ENCODE measurements around the gene DAZAP1.

The DAZAP1 gene

DNA sequence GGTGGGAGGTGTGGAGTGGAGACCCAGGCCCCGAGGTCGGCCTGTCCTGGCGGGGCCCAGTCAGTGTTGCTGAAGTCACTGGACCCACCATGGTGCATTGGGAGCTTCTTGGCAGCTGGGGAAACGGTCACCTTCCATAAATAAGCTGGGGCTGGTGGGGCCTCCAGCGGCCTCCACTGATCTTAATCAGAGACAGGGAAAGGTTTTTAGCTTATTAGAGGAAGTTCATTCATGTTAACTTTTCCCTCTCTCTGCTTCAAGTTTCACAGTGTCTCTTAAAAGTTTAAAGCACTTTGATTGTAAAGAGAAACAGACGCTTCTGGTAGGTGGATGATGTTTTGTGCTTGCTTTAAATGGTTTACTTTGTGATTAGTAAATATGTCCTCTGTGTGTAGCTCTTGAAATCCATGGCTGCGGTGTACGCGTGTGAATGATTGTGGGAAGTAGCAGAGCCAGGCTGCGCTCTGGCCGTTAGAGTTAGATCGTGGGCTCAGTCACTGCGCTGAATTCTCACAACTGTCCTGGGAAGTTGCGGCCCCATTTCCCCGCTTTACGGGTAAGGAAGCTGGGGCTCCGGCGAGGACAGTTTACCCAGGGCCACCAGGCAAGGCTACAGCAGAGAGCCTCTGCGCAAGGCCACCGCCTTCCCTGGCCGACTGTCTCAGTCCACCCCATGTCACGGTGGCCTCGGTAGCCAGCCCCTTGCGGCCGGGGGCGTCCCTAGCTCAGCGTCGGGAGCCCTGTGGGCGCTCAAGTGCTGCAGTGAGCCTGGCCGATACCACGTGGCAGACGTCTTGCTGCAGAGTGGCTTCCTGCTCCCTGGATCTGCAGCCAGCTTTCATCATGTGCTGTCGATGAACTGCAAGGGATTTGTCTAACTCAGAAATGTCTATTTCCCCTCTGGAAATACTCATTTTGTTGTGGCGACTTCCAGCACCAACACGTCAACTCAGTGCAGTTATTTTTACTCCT is 40.2 kb upstream of the DAZAP1 start:
- H3K9me3 ChIP-seq (ENCODE audit: control insufficient read depth in 1 of 2, low read length in 2 of 2), result no peaks in the 10 kb centered on the region
- no peak overlapping the region for H3K4me3 ChIP-seq (ENCODE audit: low read depth in 1 of 2, low read length in 2 of 2)
- peaks cover 0 to 6% of the 10 kb centered on the region in 2 donors for H3K4me1 ChIP-seq (ENCODE audit: control insufficient read depth in 1 of 2, insufficient read depth in 2 of 2, low read length in 2 of 2)
- H3K27ac ChIP-seq (ENCODE audit: low read length), result no peak overlapping the region
- peaks cover 17 to 73% of the 10 kb centered on the region in 2 donors for H3K36me3 ChIP-seq (ENCODE audit: control insufficient read depth in 1 of 2, insufficient read depth in 2 of 2, low read length in 2 of 2)
- H3K27me3 ChIP-seq (ENCODE audit: low read depth, low read length), result no peaks in the 10 kb centered on the region

DNA sequence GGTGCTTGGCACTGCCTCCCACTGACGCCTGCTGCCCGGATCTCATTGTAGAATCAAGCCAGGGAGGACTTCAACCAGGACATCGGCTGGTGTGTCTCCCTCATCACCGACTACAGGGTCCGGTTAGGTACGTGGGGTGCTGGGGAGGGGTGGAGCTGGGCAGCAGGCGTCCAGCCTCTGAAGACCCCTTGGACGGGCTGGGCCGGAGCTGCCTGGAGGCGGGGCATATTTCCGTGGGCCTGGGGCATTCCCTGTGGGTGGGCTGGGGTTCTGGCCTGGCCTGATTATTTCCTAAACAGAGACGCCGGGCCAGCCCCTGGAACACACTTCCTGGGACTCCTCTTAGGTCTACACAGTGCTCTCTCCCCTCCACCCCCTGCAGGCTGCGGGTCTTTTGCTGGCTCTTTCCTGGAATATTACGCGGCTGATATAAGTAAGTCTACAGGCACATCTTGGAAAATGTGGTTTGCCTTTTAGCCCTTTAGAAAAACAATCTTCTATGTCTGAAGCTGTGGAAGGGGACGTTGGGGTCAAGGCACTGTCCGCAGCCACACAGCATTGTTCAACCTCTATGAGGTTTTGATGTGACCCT is 38.1 kb upstream of the DAZAP1 start:
- Histone ChIP-seq H3K9me3 (ENCODE audit: control insufficient read depth in 1 of 2, low read length in 2 of 2) (no peaks in the 10 kb centered on the region), H3K27ac (ENCODE audit: low read length) (no peak overlapping the region), H3K36me3 (ENCODE audit: control insufficient read depth in 1 of 2, insufficient read depth in 2 of 2, low read length in 2 of 2) (peaks cover 15 to 70% of the 10 kb centered on the region in 2 donors), H3K4me3 (ENCODE audit: low read depth in 1 of 2, low read length in 2 of 2) (no peak overlapping the region), H3K27me3 (ENCODE audit: low read depth, low read length) (no peaks in the 10 kb centered on the region), H3K4me1 (ENCODE audit: control insufficient read depth in 1 of 2, insufficient read depth in 2 of 2, low read length in 2 of 2) (peaks cover 0 to 10% of the 10 kb centered on the region in 2 donors)

DNA sequence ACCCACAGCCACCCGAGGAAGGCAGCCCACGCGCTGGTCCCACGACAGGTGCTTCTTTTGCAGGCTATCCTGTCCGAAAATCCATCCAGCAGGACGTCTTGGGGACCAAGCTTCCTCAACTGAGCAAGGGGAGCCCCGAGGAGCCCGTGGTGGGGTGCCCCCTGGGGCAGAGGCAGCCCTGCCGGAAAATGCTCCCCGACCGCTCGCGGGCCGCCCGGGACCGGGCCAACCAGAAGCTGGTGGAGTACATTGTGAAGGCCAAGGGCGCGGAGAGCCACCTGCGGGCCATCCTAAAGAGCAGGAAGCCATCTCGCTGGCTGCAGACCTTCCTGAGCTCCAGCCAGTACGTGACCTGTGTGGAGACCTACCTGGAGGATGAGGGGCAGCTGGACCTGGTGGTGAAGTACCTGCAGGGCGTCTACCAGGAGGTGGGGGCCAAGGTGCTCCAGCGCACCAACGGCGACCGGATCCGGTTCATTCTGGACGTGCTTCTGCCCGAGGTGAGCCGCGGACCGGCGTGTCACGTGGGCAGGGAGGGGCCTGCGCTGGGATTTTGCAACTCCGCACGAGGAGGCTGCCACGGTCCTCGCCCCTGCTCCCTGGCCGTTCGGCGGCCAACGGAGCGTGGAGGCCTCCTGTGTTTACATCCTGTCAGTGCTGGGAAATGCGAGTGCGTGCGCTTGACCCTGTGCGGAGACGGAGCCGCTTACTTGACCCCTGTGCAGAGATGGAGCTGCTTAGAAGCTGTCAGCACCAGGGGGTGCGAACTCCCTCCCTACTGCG is 36.6 kb upstream of the DAZAP1 start:
- no peaks in the 10 kb centered on the region for H3K27me3 ChIP-seq (ENCODE audit: low read depth, low read length)
- no peaks in the 10 kb centered on the region for H3K9me3 ChIP-seq (ENCODE audit: control insufficient read depth in 1 of 2, low read length in 2 of 2)
- H3K27ac ChIP-seq (ENCODE audit: low read length), result no peak overlapping the region
- peaks cover 0 to 10% of the 10 kb centered on the region in 2 donors for H3K4me1 ChIP-seq (ENCODE audit: control insufficient read depth in 1 of 2, insufficient read depth in 2 of 2, low read length in 2 of 2)
- peaks cover 15 to 68% of the 10 kb centered on the region in 2 donors for H3K36me3 ChIP-seq (ENCODE audit: control insufficient read depth in 1 of 2, insufficient read depth in 2 of 2, low read length in 2 of 2)
- no peak overlapping the region for H3K4me3 ChIP-seq (ENCODE audit: low read depth in 1 of 2, low read length in 2 of 2)

DNA sequence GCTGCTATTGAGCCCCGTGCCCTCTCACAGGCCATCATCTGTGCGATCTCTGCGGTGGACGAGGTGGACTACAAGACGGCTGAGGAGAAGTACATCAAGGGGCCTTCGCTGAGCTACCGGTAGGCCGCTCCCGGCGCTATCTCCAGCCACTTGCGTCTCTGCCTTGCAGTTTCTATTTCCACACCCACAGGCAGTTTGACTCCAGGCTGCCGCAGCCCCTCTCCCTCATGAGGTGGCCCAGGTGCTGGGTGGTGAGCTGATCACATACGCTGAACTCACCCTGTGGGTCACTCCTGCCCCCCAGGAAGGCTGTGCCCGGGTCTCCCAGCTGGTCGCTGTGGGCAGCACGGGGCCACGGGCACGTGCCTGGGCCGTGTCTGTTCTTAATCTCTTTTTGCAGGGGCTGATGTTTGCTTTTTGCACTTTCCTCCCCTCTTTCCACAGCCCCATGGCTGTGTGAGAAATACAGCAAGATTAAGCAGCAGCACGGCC is 34.3 kb upstream of the DAZAP1 start:
- Histone ChIP-seq H3K4me3 (ENCODE audit: low read depth in 1 of 2, low read length in 2 of 2) (no peak overlapping the region), H3K27ac (ENCODE audit: low read length) (peak overlapping the region; percentile 8), H3K9me3 (ENCODE audit: control insufficient read depth in 1 of 2, low read length in 2 of 2) (no peaks in the 10 kb centered on the region), H3K27me3 (ENCODE audit: low read depth, low read length) (no peaks in the 10 kb centered on the region), H3K36me3 (ENCODE audit: control insufficient read depth in 1 of 2, insufficient read depth in 2 of 2, low read length in 2 of 2) (peaks cover 10 to 65% of the 10 kb centered on the region in 2 donors), H3K4me1 (ENCODE audit: control insufficient read depth in 1 of 2, insufficient read depth in 2 of 2, low read length in 2 of 2) (peaks cover 0 to 10% of the 10 kb centered on the region in 2 donors)

DNA sequence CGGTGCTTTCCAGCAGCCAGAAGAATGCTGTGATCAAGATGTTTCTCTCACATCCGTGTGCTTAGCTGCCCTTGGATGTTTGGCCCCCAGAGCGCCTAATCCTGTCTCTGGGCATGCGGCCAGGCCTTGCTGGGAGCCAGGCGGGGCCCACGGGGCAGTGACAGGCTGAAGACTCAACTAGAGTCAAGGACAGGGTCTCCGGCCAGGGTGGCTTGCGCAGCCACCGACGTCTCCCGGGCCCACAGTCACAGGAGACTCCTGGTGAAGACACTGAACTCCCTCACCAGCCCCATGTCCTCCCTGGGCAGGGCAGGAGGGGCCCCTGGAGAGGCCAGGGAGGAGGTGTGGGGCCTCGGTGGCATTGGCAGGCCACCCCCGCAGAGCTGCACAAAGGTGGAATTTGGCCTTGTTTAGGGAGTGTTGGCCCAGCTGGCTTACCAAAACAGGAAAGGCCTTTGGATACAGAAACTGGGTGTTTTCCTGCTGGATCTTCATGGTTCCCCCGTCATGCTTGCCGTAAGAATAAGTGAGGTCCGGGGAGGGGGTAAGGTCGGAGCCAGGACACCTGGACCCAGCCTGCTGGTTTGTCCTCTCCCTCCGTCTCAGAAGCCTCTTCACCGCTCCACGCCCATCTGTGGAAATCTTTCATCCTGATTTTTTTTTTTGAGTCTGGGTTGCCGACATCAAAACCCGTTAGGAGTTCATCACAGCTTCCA is 33.7 kb upstream of the DAZAP1 start:
- H3K27me3 ChIP-seq (ENCODE audit: low read depth, low read length), result no peaks in the 10 kb centered on the region
- H3K4me3 ChIP-seq (ENCODE audit: low read depth in 1 of 2, low read length in 2 of 2), result no peak overlapping the region
- peaks cover 10 to 61% of the 10 kb centered on the region in 2 donors for H3K36me3 ChIP-seq (ENCODE audit: control insufficient read depth in 1 of 2, insufficient read depth in 2 of 2, low read length in 2 of 2)
- peaks cover 0 to 10% of the 10 kb centered on the region in 2 donors for H3K4me1 ChIP-seq (ENCODE audit: control insufficient read depth in 1 of 2, insufficient read depth in 2 of 2, low read length in 2 of 2)
- H3K9me3 ChIP-seq (ENCODE audit: control insufficient read depth in 1 of 2, low read length in 2 of 2), result no peaks in the 10 kb centered on the region
- H3K27ac ChIP-seq (ENCODE audit: low read length), result peak overlapping the region; percentile 8

DNA sequence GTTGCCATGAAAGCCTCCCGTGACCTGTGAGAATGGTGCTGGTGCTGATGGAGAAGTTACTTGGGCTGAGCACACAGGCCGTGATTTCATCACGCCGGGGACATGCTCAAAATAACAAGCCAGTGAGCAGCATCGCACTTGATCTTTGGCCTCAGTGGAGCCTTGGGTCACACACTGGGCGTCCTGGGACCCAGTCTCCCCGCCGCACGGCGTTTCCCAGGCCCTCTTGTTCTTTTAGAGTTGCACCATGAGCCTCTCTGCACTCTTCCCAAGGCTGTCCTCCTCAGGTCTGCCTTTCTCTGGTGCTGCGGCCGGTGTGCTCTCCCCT is 33.2 kb upstream of the DAZAP1 start:
- Histone ChIP-seq H3K36me3 (ENCODE audit: control insufficient read depth in 1 of 2, insufficient read depth in 2 of 2, low read length in 2 of 2) (peaks cover 10 to 59% of the 10 kb centered on the region in 2 donors), H3K4me1 (ENCODE audit: control insufficient read depth in 1 of 2, insufficient read depth in 2 of 2, low read length in 2 of 2) (peaks cover 0 to 10% of the 10 kb centered on the region in 2 donors), H3K27ac (ENCODE audit: low read length) (no peak overlapping the region), H3K27me3 (ENCODE audit: low read depth, low read length) (no peaks in the 10 kb centered on the region), H3K4me3 (ENCODE audit: low read depth in 1 of 2, low read length in 2 of 2) (no peak overlapping the region), H3K9me3 (ENCODE audit: control insufficient read depth in 1 of 2, low read length in 2 of 2) (no peaks in the 10 kb centered on the region)

DNA sequence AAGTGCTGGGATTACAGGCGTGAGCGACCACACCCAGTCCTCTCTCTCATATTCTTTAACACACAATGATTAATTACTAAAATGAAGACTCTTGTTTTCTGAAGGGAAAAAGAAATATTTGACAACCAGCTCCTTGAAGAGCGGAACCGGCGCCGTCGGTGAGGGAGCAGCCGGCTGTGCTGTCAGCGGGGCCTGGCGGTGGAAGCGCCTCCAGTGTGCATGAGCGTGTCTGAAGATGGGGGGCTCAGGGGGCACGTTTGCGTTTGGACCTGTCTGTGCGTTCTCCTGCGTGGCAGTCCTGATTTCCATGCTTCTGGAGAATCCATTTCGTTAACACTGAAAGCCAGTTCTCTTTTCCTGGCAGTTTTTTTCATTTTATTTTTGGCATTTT is 31.0 kb upstream of the DAZAP1 start:
- Histone ChIP-seq H3K27ac (ENCODE audit: low read length) (no peak overlapping the region), H3K9me3 (ENCODE audit: control insufficient read depth in 1 of 2, low read length in 2 of 2) (no peaks in the 10 kb centered on the region), H3K27me3 (ENCODE audit: low read depth, low read length) (no peaks in the 10 kb centered on the region), H3K4me1 (ENCODE audit: control insufficient read depth in 1 of 2, insufficient read depth in 2 of 2, low read length in 2 of 2) (peaks cover 0 to 10% of the 10 kb centered on the region in 2 donors), H3K36me3 (ENCODE audit: control insufficient read depth in 1 of 2, insufficient read depth in 2 of 2, low read length in 2 of 2) (peaks cover under 1 to 37% of the 10 kb centered on the region in 2 donors), H3K4me3 (ENCODE audit: low read depth in 1 of 2, low read length in 2 of 2) (no peak overlapping the region)

DNA sequence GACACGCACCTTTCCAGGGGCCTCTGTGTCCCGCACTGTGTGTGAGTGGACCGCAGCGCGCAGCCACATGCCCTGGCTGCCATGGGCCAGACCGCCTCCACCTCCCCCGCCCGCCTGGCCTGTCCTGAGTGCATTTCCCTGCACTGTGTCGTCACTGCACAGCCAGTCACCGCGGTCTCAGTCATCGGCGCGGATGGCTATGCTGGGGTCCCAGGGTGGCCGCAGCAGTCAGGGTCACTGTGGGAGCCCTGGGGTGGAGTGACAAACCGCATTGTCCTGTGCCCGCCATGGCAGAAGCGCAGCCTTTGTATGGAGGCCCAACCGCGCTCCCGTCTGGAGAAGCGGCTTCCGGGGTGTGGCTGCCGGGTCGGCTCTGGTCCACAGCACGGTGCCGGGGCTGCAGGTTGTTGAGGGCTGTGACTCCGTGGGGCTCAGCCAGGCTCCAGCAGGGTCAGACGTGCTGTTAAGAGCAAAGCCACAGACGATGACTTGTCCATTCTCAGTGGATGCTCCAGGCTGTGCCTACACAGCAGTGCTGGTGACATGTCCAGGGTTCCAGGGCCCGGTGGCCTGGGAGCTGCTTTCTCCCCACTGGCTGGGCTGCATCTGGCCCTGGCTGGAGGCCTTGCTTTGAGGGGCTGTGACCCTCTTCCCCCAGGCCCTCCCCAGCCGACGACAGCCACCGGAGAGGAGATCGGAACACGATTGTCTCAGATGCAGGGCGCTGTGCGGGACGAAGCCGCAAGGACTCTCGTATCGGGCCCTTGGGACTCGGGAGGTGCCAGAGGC is 30.0 kb upstream of the DAZAP1 start:
- Histone ChIP-seq H3K4me3 (ENCODE audit: low read depth in 1 of 2, low read length in 2 of 2) (no peak overlapping the region), H3K36me3 (ENCODE audit: control insufficient read depth in 1 of 2, insufficient read depth in 2 of 2, low read length in 2 of 2) (peaks cover 0 to 36% of the 10 kb centered on the region in 2 donors), H3K27ac (ENCODE audit: low read length) (no peak overlapping the region), H3K9me3 (ENCODE audit: control insufficient read depth in 1 of 2, low read length in 2 of 2) (no peaks in the 10 kb centered on the region), H3K4me1 (ENCODE audit: control insufficient read depth in 1 of 2, insufficient read depth in 2 of 2, low read length in 2 of 2) (peaks cover 0 to 10% of the 10 kb centered on the region in 2 donors), H3K27me3 (ENCODE audit: low read depth, low read length) (no peaks in the 10 kb centered on the region)

DNA sequence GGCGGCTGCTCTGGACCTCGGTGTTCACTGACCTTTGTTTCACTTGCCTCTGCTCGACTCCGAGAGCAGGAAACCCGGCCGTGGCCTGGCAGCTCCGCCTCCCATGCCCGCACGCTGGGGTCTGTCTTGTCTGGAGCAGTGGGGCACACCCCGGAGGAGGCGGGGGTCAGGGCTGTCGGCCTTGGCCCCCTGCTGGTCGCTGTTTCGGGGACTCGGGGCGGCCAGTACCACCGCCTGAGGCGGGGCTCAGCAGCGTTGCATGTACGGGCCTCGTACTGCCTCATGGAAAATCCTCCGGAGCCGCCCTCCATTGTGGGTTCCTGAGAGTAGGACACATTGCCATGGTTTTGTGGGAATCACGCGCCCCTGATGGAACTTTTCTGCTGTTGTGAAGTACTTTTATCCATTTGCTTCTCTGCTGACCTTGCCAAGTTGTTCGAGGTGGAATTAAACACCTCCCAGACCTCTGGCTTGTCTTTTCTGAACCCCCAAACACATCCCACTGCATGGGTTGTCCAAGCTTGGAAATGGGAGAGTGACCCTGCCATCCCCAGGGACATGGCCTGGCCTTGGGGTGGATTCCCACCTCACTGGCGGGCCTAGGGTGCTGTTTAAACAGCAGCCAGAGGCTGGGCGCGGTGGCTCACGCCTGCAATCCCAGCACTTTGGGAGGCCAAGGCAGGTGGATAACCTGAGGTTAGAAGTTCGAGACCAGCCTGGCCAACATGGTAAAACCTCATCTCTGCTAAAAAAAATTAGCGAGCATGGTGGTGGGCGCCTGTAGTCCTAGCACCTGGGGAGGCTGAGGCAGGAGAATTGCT is 29.2 kb upstream of the DAZAP1 start:
- Histone ChIP-seq H3K4me3 (ENCODE audit: low read depth in 1 of 2, low read length in 2 of 2) (no peak overlapping the region), H3K9me3 (ENCODE audit: control insufficient read depth in 1 of 2, low read length in 2 of 2) (no peaks in the 10 kb centered on the region), H3K27me3 (ENCODE audit: low read depth, low read length) (no peaks in the 10 kb centered on the region), H3K36me3 (ENCODE audit: control insufficient read depth in 1 of 2, insufficient read depth in 2 of 2, low read length in 2 of 2) (peaks cover 0 to 33% of the 10 kb centered on the region in 2 donors), H3K4me1 (ENCODE audit: control insufficient read depth in 1 of 2, insufficient read depth in 2 of 2, low read length in 2 of 2) (peaks cover 0 to 5% of the 10 kb centered on the region in 2 donors), H3K27ac (ENCODE audit: low read length) (no peak overlapping the region)
